ENCODE data around the gene CNPY4.

The CNPY4 gene

DNA sequence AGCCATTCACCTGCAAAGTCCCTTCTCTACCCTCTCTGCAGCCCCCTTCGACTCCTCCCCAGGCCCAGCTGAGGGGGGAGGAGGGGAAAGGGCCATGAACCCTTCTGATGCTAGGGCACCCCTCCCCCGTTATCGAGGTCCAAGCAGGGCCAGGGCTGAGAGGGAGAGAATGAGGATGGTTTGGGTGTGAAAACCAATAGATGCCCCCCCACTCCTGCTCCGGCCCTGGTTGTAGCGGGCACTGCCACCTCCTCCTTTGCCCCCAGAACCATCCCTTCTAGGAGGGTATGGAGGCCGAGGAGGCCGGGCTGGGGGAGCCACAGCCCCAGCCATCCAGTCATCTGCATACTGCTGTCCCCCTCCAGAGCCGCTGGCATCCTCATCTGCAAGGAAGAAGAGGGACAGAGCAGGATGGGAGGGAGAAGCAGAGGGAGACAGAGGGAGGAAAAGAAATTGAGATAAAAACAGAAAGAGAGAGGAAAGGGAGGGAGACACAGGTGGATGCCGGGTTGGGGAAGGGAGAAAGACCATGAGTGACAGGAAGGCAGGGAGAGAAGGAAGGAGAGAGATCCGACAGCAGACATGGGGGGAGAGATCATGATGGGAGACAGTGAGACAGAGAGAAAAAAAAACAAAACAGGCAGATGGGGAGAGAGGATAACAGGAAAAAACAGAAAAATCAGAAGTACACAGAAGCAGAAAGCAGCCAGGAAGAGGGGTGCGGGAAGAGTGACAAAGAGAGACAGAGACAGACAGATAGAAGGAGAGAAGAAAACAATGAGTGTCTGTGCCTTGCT, 50.9 kb downstream of the CNPY4 start:
- no peak for DNase-seq

- DNase-seq, result no peak
Measured at GRCh38 chr7:100171087-100171681, 51.8 kb downstream of the CNPY4 start.

DNA sequence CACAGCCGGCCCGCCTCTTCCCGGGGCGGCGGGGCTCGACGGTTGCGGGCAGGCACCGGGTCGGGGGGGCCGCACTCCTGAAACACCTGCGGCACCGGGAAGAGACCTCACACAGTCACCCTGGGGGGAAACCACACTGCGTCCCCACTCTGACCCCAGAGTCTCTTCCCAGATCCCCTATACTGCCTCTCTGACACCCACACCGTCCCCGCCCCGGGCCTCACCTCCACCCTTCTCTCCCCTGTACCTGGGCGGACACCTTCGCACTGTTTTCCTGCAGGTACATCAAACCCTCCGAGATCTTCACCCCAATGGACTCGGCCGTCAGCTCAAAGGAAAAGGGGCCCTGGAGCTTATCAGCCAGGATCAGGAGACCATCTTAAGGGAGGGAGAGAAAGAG, 52.4 kb downstream of the CNPY4 start:
- DNase-seq, result no peak

GRCh38 chr7:100173806-100174495, 54.5 kb downstream of the CNPY4 start:
- DNase-seq, result no peak

GRCh38 chr7:100174582-100174981, 55.1 kb downstream of the CNPY4 start:
- no peak for DNase-seq

Measured in stimulated activated CD8-positive, alpha-beta memory T cell treated with anti-CD3 and anti-CD28 coated beads, Interleukin-4, amount 100 ng/mL, for 48 hours (primary cell).